Measurements from ENCODE around the gene MAZ.

DNA sequence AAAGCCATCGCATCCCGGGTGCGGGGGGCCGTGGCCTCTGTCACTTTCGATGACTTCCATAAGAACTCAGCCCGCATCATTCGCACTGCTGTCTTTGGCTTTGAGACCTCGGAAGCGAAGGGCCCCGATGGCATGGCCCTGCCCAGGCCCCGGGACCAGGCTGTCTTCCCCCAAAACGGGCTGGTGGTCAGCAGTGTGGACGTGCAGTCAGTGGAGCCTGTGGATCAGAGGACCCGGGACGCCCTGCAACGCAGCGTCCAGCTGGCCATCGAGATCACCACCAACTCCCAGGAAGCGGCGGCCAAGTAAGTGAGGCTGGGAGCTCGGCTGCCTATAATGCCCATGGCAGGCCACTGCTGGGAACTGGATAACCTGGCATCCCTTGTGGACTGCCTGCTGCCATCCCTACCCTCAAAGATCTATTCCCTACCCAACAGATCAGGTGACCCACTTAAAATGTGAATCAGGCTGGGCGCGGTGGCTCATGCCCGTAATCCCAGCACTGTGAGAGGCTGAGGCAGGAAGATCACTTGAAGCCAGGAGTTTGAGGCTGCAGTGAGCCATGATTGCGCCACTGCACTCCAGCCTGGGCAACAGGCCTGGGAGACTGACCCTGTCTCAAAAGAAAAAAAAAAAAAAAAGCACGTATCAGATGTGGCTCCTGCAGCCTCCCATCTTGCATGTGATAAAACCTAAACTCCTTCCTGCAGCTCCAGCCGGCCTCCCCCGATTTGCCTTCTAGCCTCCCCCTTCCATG, 38.4 kb downstream of the MAZ start:
- TF ChIP-seq POLR2AphosphoS5 (IDR thresholded peaks at IDR 0.05; ENCODE audit: low read depth, low read length) (no peak), POLR2A (IDR thresholded peaks at IDR 0.05; ENCODE audit: low read depth, low read length) (no peak)

All from GM12892 (cell line).